NCI-H1930 (cell line): ENCODE data around the gene TAF4B.
A peak's percentile ranks its signal among the peaks of the same experiment; 100 is the strongest.

Source experiments
- DNase-seq, 2 experiments: peaks; one replicate each; lab custom pipeline; 2025; lab: John Stamatoyannopoulos, UW

TAF4B gene

DNA sequence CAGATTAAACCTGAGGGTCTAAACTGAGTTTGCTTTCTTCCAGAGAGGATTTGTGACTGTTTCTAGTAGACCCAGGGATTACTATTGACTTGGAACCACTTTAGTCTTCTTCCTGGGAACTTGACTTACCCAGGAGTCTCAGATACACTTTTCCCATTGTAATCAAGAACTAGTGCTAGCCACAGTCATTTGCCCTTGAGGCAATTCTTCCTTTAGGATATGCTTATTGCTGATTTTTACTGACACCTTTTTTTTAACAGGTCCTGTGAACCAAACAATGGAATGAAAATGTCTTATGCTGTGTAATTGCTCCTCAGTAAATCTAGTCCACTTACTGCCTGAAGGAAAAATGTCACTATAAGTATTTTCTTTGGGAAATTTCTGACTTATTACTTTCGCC lies 78.3 kb downstream of the TAF4B start:
- no peak for DNase-seq

DNA sequence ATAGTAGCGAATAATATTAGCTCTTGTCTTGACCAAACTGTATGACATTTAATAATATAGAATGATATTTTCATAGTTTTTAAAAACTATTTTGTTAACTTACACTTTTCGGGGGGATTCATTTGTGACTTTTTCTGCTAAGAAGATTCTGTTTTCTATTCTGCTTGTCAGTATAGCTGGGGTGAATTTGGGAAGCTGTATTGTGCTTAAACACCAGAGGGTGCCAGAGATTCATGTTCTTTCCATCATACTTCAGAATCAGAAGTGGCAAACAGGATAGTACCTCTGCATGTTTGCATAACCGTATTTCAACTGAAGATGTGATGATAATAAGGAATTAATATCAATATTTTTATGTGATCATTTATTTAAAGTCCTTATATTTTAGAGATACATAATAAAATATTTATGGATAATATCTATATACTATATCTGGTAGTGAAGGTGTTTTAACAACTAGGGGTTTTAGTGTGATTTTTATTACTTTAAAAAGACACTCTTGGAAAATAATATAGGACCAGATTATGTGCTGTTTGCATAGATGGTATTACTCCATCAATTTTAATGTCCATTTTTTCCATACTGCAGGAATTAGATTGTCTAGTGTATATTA lies 81.0 kb downstream of the TAF4B start:
- peak in 1 of 2 experiments; percentile 9 for DNase-seq

DNA sequence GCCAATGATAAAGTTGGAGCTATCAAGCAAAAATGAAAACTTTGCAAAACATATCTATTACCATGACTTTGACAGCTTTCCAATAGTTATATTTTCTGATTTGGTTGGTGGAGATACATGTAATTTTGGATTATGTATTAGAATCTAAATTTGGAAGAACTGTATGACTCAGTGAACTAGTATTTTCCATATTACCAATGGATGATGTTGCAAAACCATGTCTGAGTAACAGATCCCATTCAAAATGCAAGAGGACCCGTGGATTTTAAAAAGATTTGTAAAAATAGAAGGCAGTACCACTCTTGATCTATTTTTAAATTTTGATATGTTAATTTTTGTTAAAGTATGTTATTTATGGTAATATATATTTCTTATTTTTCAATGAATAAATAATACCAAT lies 83.0 kb downstream of the TAF4B start:
- DNase-seq: no peak

DNA sequence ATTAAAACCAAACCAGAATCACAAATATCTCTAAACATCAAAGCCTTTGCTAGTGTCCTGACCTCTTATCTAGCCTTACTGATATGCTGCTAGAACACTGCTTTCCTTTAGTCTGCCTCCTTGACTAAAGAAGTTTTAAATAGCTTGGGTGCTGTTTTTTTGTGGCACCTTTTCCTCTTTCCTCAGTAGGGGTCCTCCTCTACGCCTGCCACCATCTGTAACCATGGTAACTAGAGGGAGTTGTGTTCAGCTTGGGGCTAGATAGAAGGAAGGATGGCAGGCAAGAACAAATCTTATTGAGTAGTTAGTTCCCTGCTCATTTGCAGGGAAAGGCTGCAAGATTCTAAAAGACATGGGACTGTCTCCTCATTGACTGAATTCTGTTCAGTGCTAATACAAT lies 86.0 kb downstream of the TAF4B start:
- DNase-seq: no peak

DNA sequence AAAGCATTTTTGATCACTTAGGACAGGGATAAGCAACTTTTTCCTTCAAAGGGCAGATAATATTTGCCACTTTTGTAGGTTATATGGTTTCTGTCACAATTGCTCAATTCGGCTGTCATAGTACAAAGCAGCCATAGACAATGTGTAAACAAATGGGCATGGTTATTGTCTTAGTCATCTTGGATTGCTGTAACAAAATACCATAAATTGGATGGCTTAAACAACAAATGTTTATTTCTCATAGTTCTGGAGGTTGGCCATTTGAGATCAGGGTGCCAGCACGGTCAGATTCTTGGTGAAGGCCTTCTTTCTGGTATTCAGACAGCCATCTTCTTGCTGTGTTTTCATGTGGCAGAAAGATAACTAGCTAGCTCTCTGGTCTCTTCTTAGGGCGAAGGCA lies 91.2 kb downstream of the TAF4B start:
- DNase-seq: no peak

DNA sequence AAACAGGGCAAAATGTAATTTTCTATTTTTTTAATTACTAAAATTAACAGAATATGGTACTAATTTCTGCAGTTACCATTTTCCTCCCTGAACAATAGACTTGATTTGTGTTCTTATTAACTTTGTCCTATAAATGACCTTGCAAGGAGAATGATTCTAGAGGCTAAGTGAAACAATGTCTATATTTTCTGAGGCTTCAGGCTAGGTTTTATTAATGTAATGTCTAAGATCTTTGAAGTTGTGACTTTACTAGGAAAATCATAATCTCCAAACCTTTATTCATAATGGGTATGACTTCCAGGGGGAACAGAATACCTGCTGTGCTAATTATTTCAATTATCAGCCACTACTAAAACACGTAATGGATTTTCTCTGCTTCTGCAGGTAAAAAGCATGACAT lies 94.4 kb downstream of the TAF4B start:
- no peak for DNase-seq

DNA sequence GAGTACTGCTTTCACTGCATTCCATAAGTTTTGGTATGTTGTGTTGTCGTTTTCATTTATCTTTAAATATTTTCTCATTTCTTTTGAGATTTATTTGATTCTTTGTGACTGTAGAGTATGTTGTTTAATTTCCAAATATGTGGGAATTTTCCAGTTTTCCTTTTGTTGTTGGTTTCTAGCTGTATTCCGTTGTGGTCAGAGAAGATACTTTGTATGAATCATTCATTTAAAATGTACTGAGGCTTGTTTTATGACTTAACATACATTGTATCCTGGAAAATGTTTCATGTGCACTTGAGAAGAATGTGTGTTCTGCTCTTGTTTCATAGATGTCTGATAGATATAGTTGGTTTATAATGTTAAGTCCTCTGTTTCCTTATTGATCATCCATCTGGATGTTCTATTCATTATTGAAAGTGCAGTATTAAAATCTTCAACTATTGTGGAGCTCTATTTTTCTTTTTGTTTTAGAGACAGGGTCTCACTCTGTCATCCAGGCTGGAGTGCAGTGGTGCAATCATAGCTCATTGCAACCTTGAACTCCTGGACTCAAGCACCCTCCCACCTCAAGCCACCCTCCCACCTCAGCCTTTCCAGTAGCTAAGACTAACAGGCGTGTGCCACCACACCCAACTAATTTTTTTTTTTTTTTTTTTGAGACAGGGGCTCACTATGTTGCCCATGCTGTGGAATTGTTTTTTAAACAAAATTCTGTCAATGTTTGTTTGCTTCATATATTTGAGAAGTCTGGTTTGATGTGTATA lies 96.8 kb downstream of the TAF4B start:
- DNase-seq: no peak

DNA sequence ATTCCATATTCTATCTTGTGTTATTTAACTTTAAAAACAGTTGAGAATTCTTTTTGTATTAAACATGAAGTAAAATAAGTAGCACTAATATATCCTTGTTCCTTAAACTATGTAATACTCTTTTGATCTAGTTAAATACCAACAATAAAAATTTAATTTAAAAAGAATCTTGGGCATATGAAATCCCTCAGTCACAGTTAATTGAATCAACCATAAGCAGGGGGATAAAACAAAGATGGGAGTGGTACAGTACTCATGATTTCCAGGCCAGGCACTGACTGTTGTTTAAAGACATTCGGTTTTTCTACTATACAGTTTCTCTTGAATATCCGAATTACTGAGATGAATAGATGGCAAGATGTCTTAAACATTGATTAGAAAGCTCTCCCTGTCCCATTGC lies 99.5 kb downstream of the TAF4B start:
- DNase-seq: no peak

DNA sequence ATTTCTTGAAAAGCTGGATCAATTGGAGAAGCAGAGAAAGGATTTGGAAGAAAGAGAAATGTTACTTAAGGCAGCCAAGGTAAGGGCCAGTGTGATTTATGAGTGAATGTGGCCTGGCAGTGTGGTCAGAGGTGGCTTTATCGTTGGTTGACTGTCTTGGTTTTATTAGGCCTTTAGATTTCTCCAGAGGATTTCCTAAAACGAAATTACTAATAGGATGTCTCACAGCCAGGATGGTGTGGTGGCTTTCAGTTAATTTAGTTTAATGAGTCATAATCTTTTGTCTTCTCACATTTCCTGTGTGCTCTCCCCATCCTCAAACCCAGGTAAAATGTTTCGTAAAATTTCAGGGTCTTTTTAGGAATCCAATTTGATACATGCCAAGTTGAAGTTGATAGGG lies 100.8 kb downstream of the TAF4B start:
- DNase-seq: no peak

DNA sequence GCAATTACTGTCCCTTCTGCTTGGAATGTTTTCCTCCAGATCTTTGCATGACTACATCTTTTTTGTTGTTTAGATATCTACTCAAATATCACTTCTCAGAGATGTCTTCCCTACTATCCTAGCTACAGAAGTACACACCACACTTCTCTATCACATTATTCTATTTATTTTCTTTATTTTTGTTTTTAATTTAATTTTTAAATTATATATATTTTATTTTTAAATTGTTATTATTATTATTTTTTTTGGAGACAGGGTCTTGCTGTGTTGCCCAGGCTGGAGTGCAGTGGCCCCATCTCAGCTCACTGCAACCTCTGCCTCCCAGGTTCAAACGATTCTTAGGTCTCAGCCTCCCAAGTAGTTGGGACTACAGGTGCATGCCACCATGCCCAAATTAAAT lies 106.7 kb downstream of the TAF4B start:
- no peak for DNase-seq

DNA sequence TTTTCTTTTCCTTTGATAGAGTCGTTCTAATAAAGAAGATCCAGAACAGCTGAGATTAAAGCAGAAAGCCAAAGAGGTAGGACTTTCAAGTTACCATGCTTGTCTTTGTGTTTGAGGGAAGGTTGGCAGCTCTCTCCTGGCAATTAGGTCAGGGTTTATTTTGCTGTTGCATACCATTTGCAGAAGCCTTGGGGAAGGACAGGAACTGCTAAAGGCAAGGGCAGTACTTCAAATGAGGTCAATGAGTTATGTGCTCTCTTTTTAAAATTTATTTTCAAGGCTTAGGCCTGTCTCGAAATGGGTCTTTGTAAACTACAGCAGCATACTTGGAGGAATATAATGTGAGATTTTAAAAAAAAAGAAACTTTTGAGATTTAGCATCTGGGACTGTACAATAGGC lies 108.9 kb downstream of the TAF4B start:
- DNase-seq: no peak

DNA sequence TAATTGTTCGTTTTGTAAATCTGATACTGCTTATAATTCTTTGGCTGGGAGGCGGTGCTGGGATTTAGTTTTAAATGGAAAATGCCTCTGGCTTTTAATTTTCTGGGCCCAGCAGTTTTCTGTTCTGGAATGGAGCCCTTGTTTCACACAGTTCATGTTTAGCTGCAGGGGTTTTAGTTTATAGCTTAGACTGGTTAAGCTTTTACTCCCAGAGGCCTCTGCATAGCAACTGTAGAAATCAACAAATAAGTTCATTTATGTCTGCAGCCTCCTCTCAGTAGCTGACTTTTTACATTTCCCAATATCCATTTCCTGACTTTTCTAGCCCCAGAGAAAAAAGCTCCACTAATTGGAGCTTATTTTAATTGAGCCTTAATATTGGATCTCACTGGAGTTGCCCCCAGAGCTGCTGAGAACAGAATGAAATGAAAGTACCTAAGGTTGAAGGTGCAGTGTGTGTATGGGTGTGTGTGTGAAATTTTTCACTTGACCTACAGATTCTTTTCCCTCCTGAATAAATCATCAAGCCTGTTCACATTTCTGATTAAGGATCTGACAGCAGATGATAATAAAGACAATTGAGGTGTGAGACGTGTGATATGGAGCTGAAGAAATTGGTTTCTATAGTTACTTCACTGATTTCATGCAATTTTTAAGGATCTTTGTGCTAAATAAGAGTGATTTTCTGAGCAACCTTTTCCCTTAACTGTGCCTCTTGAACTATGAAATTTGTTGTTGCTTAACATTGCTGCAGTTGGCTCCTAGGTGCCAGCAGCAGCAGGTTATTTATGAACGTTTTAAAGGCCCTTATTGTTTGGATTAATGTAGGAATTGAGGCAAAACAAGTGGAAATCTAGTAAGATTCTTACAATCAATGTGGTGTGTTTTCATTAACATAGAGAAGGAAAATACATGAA lies 109.6 kb downstream of the TAF4B start:
- DNase-seq: no peak

DNA sequence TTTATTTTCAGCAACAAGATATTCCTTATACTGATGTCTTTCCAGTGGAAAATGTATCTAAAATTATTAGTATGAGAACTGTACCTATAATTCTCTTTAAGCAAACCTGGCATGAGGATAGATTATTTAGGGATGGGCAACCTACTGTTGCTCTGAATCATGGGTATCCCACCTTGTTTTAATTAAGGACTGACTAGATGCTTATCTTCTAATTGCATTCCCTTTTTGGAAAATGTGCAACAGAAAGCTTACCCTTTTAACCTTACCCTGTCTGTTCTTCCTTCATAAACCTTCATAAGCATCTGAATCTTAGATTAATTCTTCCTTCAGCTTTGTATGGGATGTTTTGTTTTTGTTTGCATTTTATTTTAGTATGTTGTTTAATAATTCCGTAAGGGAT lies 110.3 kb downstream of the TAF4B start:
- no peak for DNase-seq

DNA sequence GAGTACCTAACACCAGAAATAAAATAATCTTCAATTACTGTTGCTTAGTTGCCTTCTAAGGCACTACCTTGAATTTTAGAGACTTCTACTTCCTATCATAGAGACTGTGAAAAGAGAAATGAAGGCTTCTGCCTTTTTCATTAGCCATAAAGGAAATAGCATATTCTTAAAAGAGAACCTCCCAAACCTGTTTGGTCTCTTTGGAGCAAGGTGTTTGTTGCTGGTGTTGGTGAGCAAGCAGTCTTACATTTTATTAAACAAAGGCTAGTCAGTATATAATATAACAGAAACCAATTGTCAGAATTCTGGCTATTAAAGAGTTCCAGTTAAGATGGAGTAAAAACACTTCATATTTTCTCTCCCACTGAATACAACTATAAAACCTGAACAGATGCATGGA lies 116.4 kb downstream of the TAF4B start:
- DNase-seq: no peak

DNA sequence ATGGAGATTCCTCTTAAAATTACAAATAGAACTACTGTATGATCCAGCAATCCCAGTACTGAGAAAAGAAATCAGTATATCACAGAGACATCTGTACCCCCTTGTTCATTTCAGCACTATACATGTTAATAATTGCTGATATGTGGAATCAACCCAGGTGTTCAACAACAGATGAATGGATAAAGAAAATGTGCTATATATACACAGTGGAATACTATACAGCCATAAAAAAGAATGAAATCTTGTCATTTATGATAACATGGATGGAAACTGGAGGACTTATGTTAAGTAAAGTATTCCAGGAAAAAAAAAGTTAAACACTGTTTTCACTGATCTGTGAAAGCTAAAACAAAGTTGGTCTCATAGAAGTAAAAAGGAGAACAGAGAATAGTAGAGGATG lies 124.7 kb downstream of the TAF4B start:
- no peak for DNase-seq

DNA sequence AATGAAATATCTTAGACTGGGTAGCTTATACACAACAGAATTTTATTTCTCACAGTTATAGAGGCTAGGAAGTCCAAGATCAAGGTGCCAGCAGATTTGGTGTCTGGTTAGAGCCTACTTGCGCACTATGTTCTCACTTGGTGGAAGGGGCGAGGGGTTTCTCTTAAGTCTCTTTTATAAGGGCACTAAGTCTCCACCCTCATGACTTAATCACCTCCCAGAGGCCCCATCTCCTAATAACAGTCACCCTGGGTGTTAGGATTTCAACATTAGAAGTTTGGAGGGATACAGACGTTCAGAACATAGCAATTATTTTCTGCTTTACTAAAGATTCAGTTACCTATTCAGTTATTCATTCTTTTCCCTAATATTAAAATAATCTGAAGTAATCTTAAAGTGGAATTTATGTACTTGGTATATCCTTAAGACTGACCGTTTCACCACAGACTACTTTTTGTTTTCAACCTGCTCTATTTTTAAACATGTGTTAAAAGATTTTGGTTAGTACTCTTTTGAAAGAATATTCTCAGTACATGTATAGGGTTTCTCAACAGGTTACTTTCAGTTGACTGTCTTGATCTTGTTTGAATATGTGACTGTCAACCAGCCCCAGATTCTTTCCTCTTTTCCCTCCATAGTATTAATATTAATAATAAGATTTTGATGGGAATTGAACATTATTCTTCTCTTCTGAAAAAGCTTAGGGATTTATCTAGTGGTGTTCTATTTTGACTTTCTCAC lies 130.0 kb downstream of the TAF4B start:
- no peak for DNase-seq

DNA sequence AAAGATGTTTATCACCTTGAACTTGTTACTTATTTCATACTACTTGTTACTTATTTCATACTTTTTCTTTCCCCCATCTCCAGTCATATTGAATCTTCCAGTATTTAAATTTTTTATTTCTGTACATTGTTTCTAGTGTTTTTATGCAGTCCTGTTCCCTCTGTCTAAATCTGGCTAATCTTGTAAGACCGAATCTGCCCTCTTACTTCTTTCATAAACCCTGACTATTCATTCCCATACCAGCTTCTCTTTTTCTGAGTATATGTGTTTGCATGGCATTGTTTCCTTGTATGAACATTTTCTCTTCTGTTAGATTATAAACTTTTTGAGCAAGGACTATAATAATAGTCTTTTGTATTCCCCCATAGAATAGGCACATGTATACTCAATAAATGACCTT lies 131.7 kb downstream of the TAF4B start:
- no peak for DNase-seq

DNA sequence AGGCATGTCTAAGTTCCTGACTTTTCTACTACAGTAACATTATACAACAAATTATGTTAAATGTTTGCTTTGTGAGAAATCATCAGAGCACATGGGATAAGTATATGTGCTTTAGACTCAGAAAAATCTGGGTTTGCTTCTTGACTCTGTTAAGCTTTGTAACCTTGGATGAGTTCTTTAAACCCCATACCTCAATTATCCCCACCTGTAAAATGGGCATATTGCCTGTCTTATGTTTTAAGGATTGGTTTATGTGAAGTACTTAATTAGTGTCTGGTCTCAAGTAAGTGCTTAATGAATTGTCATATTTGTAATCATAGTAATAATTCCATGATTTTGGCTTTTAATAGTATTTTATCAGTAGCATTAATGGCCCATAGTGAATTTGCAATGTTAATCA lies 135.8 kb downstream of the TAF4B start:
- no peak for DNase-seq

DNA sequence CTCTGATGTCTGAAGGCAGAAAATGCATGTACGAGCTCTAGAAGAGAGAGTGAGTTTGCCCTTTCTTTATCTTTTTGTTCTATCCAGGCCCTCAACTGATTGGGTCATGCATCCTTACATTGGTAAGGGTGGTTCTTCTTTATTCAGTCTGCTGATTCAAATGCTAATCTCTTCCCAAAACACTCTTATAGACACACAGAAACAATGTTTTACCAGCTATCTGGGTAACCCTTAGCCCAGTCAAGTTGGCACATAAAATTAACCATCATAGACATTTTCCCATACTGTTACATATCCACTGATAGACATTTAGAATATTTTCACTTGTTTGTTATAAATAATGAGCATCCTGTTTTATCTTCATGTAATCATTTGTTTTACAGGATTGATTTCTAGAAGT lies 141.2 kb downstream of the TAF4B start:
- DNase-seq: no peak

DNA sequence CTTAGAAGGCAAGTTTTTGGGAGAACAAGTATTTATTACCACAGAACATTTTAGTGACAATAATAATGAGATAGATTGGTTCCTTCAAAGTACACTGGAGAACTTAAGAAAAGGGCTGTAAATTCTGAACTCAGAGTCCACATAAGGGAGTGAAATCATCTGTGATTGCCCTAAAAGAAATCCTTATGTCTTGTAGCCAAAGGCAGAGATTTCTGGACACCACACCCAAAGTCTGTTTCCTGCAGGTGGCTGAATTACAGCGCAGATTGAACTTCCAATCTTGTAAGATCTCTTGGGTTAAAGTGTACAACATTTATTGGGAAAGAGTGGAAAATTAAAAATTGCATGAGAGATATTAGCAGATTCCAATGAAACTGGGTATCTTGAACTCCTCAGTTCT lies 143.8 kb downstream of the TAF4B start:
- no peak for DNase-seq

DNA sequence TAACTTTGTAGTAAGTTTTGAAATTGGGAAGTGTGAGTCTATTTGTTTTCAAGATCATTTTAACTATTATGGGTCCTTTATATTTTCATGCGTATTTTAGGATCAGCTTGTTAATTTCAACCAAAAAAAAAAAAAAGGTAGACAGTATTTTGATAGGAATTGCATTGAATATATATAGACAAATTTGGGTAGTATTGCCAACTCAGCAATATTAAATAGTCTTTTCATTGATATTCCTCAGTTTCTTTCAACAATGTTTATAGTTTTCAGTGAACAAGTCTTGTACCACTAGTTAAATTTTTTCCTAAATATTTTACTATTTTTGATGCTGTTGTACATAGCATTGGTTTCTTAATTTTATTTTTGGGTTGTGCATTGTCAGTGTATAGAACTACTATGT lies 149.9 kb downstream of the TAF4B start:
- DNase-seq: no peak

DNA sequence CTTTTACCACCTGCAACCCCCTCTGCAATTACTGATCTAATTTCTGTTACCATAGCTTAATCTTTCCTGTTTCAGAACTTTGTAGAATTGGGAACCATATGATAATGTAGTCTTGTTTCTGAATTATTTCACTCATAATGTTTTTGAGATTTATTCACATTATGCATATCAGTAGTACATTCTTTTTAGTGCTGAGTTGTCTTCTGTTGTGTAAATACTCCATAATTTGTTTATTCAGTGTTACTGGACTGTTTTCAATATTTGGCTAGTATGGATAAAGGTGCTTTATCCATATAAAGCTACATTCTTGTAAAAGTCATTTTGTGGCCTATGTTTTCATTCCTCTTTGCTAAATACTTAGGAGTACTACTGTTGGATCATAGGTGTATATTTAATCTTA lies 152.5 kb downstream of the TAF4B start:
- no peak for DNase-seq
